Activated T-helper 1 cell treated with anti-CD3 and anti-CD28 coated beads, Interleukin-2, amount 50 U/mL, for 16 hours (primary cell): ENCODE measurements around the gene PNPLA1.

Experiments used
- DNase-seq, 2 donors: peaks; one replicate each; pipeline ENCODE4 v3.0.0-alpha.2; 2020; ENCODE audit warnings: low read depth in 1 of 2, low spot score in 1 of 2

Gene PNPLA1, protein sequence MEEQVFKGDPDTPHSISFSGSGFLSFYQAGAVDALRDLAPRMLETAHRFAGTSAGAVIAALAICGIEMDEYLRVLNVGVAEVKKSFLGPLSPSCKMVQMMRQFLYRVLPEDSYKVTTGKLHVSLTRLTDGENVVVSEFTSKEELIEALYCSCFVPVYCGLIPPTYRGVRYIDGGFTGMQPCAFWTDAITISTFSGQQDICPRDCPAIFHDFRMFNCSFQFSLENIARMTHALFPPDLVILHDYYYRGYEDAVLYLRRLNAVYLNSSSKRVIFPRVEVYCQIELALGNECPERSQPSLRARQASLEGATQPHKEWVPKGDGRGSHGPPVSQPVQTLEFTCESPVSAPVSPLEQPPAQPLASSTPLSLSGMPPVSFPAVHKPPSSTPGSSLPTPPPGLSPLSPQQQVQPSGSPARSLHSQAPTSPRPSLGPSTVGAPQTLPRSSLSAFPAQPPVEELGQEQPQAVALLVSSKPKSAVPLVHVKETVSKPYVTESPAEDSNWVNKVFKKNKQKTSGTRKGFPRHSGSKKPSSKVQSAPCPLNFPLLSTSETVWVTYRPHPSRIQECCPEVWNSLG

DNA sequence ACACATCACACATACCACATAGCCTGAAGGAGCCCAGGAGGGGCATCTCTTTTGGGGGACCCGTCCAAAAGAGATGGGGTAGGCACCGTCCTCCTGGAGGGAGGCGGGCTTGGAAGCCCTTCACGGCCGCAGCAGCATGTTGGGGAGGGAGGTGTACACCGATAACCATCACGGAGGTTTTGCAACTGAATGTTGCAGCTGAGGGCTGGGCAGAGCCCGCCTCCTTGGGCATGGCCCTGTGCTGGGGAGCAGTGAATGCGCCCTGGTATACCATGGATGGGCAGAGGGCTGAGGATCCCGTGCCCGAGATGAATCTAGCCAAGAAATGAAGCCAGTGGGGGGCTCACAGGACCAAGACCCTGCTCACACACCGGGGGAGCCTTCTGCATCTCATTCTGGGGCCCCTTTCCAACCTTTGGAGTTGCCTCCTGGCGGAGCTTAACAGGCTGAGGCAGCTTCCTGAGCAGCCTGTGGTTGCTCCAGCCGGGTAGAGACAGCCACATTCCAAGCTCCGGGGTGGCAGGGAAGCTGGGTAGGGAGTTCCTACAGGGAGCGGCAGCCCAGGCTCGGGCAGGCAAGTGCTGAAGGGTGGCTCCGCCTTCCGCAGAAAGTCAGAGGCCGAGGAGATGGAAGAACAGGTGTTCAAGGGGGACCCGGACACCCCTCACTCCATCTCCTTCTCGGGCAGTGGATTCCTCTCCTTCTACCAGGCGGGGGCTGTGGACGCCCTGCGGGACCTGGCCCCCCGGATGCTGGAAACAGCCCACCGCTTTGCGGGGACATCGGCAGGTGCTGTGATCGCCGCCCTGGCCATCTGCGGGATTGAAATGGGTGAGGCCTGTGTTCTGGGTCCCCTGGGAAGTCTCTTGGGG is at the start of gene PNPLA1:
PNPLA1 (plus strand) TSS at position 227 of the 872 bp plus-strand sequence; CDS start at position 627, 400 bp downstream.
- no peak for DNase-seq

DNA sequence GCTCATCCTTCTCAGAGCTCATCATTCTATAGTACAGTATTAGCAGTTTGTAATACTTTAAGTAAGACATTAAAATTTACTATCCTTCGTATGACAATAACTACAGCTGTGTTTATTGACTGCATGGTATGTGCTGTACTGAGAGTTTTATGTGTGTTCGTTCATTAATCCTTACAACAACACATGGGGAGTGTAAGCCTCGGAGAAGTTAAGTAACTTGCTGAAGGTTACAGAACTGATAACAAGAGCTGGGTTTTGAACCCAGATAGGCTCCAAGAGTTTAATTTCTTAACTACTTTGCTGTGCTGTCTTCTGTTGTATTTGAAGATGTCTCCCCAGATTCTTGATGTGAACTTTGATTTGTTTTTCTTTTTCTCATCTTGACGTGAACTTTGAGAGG is 49.6 kb upstream of the PNPLA1 start:
- DNase-seq = no peak

DNA sequence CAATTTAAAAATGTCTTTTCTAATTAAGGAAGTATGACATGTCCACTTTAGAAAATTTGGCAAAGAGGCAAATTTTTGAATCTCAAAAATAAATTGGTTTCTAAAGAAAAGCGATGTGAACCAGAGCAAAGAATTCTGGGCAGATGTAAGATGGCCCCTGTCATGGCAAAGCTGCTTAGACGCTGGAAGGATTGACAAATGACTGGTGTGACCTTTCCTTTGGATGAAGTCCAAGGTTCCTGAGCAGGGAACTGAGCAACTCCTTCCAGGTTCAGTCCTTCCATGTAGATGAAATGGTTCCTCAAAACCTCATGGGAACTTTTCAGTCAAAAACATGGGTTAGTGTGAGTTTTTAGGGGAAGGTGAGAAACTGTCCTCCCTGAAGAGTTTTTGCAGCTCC is 48.2 kb upstream of the PNPLA1 start:
- DNase-seq = no peak

DNA sequence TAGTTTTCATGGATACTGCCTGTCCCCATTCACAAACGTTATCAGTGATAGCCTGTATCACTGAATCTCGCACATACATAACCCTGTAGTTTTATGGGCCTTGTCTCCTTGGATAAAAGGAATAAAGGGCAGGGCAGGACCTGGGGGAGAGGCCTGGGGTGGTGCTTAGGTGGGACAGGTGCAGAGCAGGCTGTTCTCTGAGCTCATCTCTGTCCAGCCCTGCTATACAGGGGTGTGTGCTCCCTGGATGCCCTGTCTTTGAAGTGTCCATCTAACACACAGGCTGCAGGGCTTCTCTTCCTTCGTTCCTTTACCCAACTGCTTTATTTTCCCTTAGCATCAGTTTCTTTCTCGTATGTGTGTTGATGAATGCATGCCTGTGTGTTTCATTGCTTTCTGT is 46.9 kb upstream of the PNPLA1 start:
- no peak for DNase-seq

DNA sequence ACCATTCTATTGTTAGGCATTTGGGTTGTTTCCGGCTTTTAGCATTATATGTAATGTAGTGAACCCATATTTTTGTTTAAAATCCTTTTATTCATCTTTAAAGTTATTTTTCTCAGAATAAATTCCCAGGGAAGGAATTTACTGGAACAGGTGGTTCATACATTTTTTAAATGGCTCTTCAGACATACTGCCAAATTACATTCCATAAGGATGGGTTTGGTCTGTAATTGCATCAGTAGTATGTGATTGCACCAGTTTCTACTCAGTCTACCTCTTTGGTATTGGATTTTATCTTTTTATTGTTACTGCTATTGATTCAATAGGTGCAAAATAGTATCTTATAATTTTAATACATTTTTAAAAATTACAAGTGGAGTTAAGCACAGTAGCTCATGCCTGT is 46.2 kb upstream of the PNPLA1 start:
- DNase-seq = no peak

DNA sequence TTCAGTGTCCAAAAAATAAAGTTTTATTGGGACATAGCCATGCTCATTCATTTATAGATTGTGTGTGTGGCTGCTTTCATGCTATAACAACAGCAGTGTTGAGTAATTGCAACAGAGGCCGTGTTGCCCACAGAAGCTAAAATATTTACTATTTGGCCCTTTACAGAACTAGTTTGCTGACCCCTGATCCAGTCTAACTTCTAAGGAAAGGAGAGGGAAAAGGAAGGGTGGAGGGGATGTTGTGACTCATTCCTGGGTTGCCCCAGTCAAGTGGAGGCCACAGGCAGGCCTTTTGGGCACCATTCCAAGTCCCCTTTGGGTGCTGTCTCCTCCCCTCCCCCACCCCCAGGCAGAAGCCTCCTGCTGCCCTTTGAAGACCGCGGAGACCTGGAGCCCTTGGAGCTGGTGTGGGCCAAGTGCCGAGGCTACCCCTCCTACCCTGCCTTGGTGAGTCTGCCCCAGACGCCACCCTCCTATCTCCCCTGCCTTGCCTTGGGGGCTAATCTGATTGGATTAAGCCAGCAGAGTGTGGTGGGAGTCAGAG is 44.9 kb upstream of the PNPLA1 start:
- DNase-seq = no peak

DNA sequence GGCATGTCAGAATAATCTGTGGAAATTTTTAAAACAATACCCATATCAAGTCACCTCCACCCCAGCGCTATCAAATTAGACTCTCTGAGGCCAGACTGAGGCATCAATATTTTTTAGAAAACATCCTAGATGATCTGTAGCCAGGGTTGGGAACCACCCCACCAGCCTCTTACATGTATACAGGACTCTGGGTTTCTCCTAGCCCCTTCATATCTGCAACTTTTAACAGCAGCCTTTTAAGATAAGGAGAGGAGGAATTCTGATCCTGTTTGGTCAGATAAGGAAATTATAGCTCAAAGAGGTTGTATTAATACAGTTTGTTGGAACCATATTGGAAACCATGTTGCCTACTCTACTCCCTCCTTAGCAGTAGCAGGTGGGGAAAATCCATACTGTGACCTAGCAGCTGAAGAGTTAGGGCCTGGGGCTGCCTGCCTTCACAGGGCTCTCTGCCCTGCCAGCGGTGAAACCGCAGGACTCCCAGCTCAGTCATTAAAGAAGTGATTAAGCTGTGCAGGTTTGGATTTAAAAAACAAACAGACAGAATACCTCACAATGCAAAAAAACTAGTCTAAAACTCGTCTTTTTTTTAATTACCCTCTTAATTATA is 43.3 kb upstream of the PNPLA1 start:
- DNase-seq = no peak

DNA sequence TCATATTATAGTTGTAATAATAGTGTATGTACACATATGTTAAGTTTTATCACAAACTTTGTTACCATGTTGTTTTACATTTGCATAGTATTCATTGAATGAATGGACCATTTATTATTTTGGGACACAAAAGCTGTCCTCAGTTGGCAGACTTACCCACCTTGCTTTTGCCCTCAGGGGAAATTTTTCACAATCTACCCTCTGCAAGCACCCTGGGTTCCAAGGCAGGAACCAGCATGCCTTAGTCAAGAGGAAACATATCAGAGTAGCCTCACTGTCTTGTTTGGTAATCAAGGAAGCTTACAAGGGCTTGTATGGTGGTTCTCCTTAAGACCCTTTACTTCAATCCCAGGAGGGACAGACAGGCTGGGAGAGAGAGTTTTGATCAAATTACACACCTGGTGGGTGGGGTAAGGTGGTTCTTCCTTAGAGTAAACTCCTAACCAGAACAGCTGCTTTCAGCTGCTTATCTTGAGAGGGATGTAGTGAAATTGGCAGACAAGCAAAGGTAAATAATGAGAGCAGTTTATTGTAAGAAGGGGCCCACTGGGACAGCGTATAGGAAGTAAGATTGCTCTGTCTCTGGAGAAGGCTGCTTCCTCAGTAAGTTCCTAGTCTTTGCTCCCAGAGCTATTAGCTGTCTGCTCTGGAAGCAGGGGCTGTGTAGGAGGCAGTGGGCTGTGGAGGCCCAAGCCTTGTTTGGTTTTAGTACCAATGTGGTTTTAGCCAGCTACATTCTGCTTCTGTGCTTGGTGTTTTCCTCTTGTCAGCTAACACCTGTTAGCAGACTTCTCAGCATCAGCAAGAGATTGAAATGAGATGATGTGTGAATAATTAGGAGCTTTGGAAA is 42.3 kb upstream of the PNPLA1 start:
- DNase-seq = no peak

DNA sequence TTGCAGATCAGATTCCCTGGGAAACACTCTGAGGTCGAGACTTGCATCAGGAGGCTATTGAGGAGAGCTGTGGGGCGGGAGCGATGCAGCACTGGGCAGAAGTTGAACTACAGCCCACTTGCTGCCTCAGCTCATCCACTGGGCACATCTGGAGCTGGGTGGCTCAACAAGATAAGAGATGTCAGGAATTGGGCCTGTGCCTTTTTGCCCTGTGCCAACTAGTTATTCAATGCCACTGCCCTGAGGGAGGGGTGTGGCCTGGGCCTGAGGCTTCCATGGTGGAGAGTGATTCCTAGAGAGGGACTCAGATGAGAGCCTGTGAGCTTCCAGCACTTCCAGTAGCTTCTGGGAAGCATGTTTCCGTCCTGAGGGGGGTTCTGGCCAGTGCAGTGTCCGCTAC is 40.6 kb upstream of the PNPLA1 start:
- no peak for DNase-seq

DNA sequence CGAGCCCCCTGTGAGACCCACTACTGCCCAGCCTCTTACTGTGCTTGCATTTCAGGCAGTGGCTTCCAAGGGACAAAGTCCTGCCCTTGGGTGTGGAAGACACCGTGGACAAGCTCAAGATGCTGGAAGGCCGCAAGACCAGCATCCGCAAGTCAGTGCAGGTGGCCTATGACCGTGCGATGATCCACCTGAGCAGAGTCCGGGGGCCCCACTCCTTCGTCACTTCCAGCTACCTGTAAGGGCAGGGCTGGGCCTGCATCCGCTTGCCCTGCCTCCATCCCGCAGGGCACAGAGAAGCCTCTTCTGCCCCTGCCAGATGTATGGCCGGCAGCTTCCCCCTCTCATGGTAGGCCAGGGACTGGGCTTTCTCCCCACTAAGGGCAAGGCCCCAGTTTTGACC is 39.5 kb upstream of the PNPLA1 start:
- no peak for DNase-seq

DNA sequence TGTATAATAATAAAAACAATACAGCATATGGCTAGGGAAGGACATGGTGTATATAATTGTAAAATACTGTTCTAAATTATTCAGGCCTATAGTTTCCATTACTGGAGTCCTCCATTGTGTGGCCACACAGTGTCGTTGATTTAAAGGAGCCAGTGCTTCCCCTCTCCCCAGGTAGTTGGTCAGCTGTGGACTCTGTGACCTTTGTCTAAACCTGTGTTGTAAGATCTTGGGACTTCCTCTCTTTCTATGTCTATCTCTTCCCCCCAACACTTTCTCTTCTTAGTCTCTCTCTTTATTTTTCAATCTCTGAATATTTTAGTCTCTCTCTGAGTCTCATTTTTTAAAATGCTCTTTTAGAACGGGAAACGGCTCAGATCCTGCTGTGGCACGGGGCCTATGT is 37.7 kb upstream of the PNPLA1 start:
- no peak for DNase-seq

DNA sequence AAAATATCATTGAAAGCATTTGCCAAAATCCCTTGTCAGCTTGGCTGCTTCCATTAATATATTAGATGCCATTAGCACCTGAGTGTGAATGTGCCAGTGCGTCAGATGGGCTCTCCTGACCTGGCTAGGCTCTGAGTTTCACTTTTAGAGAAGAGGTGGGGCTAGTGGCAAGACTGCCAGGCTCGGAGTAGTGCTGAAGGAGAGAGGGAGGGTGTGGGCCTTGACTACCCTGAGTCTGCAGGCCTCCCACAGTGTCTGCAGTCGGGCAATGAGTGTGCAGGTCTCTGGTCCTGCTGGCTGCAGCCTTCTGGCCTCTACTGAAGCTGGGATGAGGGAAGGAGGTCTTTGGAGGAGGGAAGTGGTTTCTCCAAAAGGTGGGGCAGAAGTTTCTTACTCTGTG is 34.6 kb upstream of the PNPLA1 start:
- no peak for DNase-seq

DNA sequence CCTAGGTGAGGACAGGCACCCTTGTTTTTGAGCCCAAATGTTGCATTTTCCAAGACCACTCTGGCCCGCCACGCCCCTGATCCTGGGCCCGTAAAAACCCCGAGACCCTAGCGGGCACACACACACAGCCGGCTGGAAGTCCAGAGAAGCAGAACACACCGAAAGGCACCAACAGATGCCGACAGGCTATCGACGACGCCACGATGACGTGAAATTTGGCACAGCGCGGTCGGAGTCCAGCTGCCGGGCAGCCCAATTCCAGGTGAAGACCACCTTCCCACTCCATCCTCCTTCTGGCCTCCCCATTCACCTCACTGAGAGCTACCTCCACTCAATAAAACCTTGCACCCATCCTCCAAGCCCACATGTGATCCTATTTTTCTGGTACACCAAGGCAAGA is 34.0 kb upstream of the PNPLA1 start:
- no peak for DNase-seq

DNA sequence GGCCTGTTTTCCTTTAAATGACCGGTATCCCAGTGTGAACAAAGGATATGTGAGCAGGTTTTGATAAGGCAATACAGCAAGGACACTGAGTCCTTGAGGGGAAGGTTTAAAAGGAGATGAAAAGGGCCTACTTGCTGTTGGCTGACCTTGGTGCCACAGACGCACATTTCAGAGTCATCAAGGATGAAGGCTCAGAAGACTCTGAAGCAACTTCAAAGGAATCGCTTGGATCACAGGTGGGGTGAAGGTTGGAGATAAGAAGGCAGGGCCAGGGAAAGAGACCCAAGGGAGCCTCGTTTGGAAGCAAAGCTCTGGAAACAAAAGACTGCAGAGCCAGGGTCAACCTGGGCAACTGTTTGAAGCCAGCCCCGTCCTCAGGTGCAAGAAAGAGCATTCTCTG is 30.1 kb upstream of the PNPLA1 start:
- no peak for DNase-seq

DNA sequence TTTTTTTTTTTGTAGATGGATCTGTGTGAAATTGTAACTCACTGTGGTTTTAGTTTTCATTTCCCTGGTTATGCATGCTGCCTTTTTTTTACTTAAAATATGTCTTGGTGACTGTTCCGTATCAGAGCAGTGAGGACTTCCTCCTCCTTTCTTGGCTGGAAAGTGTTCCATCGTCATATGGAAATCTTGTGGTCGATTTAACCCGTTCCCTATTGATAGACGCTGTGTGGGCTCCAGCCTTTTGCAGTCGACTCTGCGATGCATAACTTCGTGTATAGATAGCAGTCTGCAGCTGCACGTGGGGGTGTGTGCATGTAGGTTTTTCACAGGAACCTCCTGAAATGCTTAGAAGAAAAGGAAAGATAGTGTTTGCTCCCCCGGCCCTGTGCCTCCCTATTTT is 28.1 kb upstream of the PNPLA1 start:
- DNase-seq = no peak

DNA sequence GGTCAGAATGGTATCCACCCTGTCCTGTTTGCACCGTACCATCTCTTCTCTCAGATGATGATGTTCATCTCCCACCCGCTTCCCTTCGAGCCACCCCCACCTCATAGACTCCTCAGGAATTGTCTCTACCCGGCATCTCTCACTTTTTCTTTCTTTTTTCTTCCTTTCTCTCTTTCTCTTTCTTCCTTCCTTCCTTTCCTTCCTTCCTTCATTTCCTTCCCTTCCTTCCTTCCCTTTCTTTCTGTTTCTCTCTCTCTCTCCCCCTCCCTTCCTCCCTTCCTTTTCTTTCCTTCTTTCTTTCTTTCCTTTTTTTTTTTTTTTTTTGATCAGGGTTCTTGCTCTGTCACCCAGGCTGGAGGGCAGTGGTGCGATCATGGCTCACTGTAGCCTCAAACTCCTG is 27.7 kb upstream of the PNPLA1 start:
- no peak for DNase-seq

DNA sequence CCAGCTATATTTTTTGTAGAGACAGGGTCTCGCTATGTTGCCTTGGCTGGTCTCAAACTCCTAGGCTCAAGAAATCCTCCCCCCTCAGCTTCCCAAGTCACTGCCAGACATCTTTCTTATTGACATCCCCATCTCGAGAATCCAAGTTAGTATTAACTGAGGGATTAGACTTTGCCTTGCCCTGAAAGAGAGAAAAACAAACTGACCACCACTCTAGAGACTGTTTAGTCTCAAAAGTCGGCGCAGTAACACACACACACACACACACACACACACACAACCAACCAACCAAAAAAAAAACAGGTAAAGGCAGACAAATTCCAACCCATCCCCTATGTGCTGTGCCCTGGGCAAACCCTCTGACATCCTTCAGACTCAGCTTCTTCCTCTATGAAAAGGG is 27.2 kb upstream of the PNPLA1 start:
- no peak for DNase-seq

DNA sequence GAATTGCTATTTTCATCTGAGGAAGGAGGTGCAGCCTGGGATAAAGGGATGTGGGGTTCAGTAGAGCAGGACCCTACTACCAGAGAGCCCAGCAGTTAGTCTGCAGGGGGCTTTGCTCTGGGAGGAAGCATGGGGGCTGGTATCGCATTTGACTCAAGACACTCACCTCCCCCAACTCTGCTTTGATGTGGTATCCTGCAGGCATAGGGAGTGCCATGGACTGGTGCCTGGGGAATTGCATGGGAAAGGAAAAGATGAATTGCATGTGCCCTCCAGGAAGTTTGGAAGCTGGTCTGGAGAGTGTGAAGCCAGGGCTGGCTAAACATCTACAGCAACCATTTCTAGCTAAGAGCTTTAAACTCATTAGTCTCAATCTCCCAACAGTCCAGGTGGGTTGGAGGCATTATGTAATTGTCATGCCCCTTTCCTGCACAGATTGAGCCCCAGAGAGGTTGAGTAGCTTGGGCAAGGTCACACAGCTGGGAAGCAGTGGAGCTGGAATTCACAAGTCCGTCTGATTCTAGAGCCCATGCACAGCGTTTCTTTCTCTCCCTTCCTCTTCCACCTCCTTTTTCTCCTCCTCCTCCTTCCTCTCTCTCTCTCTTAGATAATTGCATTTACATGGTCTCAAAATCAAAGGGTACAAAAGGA is 26.2 kb upstream of the PNPLA1 start:
- DNase-seq = no peak

DNA sequence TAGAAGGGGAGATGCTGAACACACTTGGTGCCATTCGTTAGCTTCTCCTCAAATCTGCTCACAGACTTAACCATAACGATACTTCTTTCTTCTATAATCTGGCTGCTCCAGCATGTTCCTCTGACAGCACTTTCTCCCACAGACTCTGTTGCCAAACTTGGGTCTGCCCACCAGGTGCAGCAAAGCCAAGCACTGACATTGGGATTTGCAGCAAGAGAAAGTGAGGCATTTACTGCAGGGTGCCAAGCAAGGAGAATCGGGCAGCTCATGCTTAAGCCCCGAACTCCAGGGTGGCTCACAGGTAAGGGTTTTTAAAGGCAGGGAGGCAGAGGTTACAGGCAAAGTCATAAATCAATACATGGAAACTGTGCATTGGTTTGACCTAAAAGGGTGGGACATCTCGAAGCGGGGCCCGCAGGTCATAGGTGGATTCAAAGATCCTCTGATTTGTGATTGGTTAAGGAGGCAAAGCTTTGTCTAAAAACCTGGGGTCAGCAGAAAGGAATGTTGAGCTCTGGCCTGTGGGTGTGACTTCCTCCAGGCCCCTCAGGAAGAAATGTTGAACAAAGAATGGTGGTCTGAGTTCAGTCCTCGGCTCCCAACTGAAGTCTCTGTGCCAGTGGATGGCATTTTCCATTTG is 25.1 kb upstream of the PNPLA1 start:
- no peak for DNase-seq
